Esophagus squamous epithelium (tissue), 5 donors: Measurements from ENCODE around the gene SLC34A1. TPM values are rescaled to one million over a fixed set of nuclear protein-coding genes. Genes with fewer than 3 reads are reported as not detected.
A peak's percentile ranks its signal among the peaks of the same experiment; 100 is the strongest.

ENCODE experiments used
- DNase-seq: peaks from one replicate; lab custom pipeline; 2025; lab: John Stamatoyannopoulos, UW
- H3K27ac ChIP-seq, 4 donors: fragments of 200-600 bp; sonication (generic); one replicate each; pipeline ENCODE4 v1.5.1; 2016 to 2019; ENCODE audit warnings: mild to moderate bottlenecking in 1 of 4
- H3K27me3 ChIP-seq, 4 donors: fragments of 200-600 bp; sonication (generic); 1 replicate in 3 of 4; 2 replicates in 1 of 4; pipeline versions ENCODE4 v1.5.1 to v1.6.0; 2017 to 2021; ENCODE audit warnings: antibody characterized with exemption in 1 of 4
- H3K36me3 ChIP-seq, 3 donors: fragments of 200-600 bp; sonication (generic); one replicate each; pipeline ENCODE4 v1.5.1; 2016 to 2019
- H3K4me1 ChIP-seq, 3 donors: fragments of 200-600 bp; sonication (generic); one replicate each; pipeline ENCODE4 v1.5.1; 2017 to 2019
- H3K4me3 ChIP-seq, 4 donors: fragments of 200-600 bp; sonication (generic); 1 replicate in 3 of 4; 2 replicates in 1 of 4; pipeline ENCODE4 v1.5.1; 2016 to 2019; ENCODE audit warnings: mild to moderate bottlenecking in 2 of 4, moderate library complexity in 1 of 4
- H3K9me3 ChIP-seq, 3 donors: fragments of 200-600 bp; sonication (generic); one replicate each; pipeline ENCODE4 v1.5.1; 2016 to 2019
- CTCF ChIP-seq, 6 experiments: fragments of 450-650 bp in 4 of 6; fragments of 200-600 bp in 2 of 6; sonication (generic) in 2 of 6; IDR thresholded peaks; one replicate each; pipeline ENCODE4 v1.5.1; 2016 to 2019; ENCODE audit warnings: antibody characterized with exemption in 6 of 6, mild to moderate bottlenecking in 4 of 6, moderate library complexity in 4 of 6
- POLR2A ChIP-seq, 4 donors: fragments of 450-650 bp; IDR thresholded peaks; one replicate each; pipeline ENCODE4 v1.6.1; 2017; ENCODE audit warnings: antibody characterized with exemption in 4 of 4, mild to moderate bottlenecking in 4 of 4, moderate library complexity in 3 of 4
- WGBS, 2 donors: methylation state at CpG; one replicate each; pipeline ENCODE4 v1.1.5; 2018; 5-methylcytosine and 5-hydroxymethylcytosine counted together
- intact Hi-C: fragments of 100-400 bp; cut with DNase I; formaldehyde crosslinking; loops from one replicate; pipeline ENCODE4 v1.15.0; 2022
- total RNA-seq, 4 donors: library from RNA; depleted of rRNA; stranded (reverse); fragments of >200 nt; gene quantifications; one replicate each; pipeline ENCODE4 v1.1.0, GENCODE V29; 2016
- donor health status: DM: yes; HTN: yes; CAD: no.

SLC34A1 gene
- total RNA-seq, 4 donors from 2014 or later = 0.15 to 0.47 (median 0.25) TPM

- Histone ChIP-seq H3K36me3 (no peaks in the 10 kb centered on the region), H3K9me3 (no peaks in the 10 kb centered on the region), H3K27me3 (peaks cover 0 to 57% (median 15%) of the 10 kb centered on the region in 4 donors), H3K27ac (peak overlapping the region; percentile 83 to 90 (median 88)), H3K4me3 (peak overlapping the region; percentile 41 to 79 (median 72)), H3K4me1 (peaks cover 29 to 52% (median 34%) of the 10 kb centered on the region in 3 donors)
- intact Hi-C loops = no loop called here
- DNase-seq = no peak
- WGBS, 2 donors = 0% methylated on average over 2 of the region's 93 CpGs; no CpG with 5 or more reads in 1 of the 2 donors
- peak in 1 of 4 donors; percentile 4 for TF ChIP-seq POLR2A (IDR thresholded peaks at IDR 0.05)
- TF ChIP-seq CTCF (IDR thresholded peaks at IDR 0.05) = peak; percentile 60 to 89 (median 82)
These were observed 19.8 kb downstream of the SLC34A1 start for GRCh38 chr5:177403792-177404640.

GRCh38 chr5:177404641-177405179 is 20.5 kb downstream of the SLC34A1 start:
- H3K4me3 ChIP-seq = peak overlapping the region; percentile 41 to 79 (median 72)
- DNase-seq = no peak
- peaks cover 29 to 51% (median 34%) of the 10 kb centered on the region in 3 donors for H3K4me1 ChIP-seq
- TF ChIP-seq POLR2A (IDR thresholded peaks at IDR 0.05) (no peak), CTCF (IDR thresholded peaks at IDR 0.05) (no peak)
- peaks cover 0 to 50% (median 15%) of the 10 kb centered on the region in 4 donors for H3K27me3 ChIP-seq
- no peaks in the 10 kb centered on the region for H3K36me3 ChIP-seq
- H3K9me3 ChIP-seq = no peaks in the 10 kb centered on the region
- WGBS, 2 donors = 52% methylated on average over 5 of the region's 16 CpGs; no CpG with 5 or more reads in 1 of the 2 donors
- intact Hi-C loops = loop anchor here (5.0 kb wide), 1 partner anchor 48 kb away; no protein-coding TSS in a partner anchor
- H3K27ac ChIP-seq = peak overlapping the region; percentile 83 to 90 (median 88)

GRCh38 chr5:177405312-177405711 is 21.1 kb downstream of the SLC34A1 start:
- intact Hi-C loops = loop anchor here (5.0 kb wide), 1 partner anchor 47 kb away; no protein-coding TSS in a partner anchor
- 100% methylated on average over 1 of the region's 2 CpGs for WGBS, 2 donors

GRCh38 chr5:177405805-177406204 is 21.6 kb downstream of the SLC34A1 start:
- H3K9me3 ChIP-seq = no peaks in the 10 kb centered on the region
- DNase-seq = no peak
- TF ChIP-seq CTCF (IDR thresholded peaks at IDR 0.05) (no peak), POLR2A (IDR thresholded peaks at IDR 0.05) (no peak)
- H3K4me1 ChIP-seq = peaks cover 29 to 40% (median 34%) of the 10 kb centered on the region in 3 donors
- no peak overlapping the region for H3K4me3 ChIP-seq
- H3K27me3 ChIP-seq = peaks cover 0 to 39% (median 10%) of the 10 kb centered on the region in 4 donors
- intact Hi-C loops = loop anchor here (5.0 kb wide), 1 partner anchor 46 kb away; no protein-coding TSS in a partner anchor
- no peak overlapping the region for H3K27ac ChIP-seq
- 75% methylated on average over 1 of the region's 5 CpGs; no CpG with 5 or more reads in 1 of the 2 donors for WGBS, 2 donors
- H3K36me3 ChIP-seq = no peaks in the 10 kb centered on the region

More at GRCh38 chr5:177405312-177405711, 21.1 kb downstream of the SLC34A1 start:
- H3K4me3 ChIP-seq = no peak overlapping the region
- TF ChIP-seq CTCF (IDR thresholded peaks at IDR 0.05) (no peak), POLR2A (IDR thresholded peaks at IDR 0.05) (no peak)
- no peak for DNase-seq
- peak overlapping the region in 1 of 4 donors; percentile 90 for H3K27ac ChIP-seq
- peaks cover 29 to 45% (median 34%) of the 10 kb centered on the region in 3 donors for H3K4me1 ChIP-seq
- peaks cover 0 to 44% (median 13%) of the 10 kb centered on the region in 4 donors for H3K27me3 ChIP-seq
- H3K9me3 ChIP-seq = no peaks in the 10 kb centered on the region
- no peaks in the 10 kb centered on the region for H3K36me3 ChIP-seq
